SHP77 treated with DMSO at 0.1 percent for 48 hours (cell line): Measurements from ENCODE around the gene EIF3B.
"Not testable (repeated sequence)": the region's sequence is repeated elsewhere in the genome, so short reads cannot be mapped to it uniquely, and the experiment has no call there.

Experiments
- DNase-seq: peaks from one replicate; lab custom pipeline; 2025; lab: John Stamatoyannopoulos, UW

EIF3B gene

DNA sequence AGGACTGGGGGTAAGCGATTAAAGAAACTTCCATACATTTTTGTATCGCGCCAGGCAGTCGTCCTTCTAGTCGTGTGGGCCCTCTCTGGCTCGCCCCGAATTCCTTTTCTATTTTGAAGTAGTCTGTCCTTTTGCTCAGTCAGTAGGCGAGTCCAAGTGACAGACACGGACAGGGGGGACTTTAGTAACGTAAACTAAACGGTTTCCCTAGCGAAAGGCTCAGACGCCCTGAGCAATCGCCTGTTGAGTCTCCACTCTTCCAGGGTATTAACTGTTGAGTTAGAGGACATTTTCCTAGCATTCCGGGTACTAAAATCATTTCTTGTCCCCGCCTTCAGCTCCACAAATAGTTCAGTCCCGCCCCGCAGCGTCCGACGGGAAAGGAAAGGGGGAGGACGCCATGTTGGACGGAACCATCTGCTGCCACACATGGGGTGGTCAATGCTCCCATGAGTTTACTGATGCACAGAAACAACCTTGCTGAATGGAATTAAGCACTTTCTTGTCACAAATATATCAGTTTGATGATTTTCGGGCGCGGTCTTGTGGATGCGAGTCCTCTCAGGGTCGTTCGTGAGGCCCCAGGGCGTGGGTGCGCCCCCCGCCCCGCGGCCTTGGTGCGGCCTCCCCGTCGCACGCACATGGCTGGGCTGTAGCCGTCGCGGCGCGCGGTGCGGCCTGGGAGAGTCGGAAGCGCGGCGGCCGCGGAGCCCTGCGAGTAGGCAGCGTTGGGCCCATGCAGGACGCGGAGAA is at the start of gene EIF3B:
TSS of gene EIF3B (plus strand) at position 642 of the 753 bp plus-strand sequence. CDS start at position 737, 95 bp downstream.
- peak; percentile 99 for DNase-seq

DNA sequence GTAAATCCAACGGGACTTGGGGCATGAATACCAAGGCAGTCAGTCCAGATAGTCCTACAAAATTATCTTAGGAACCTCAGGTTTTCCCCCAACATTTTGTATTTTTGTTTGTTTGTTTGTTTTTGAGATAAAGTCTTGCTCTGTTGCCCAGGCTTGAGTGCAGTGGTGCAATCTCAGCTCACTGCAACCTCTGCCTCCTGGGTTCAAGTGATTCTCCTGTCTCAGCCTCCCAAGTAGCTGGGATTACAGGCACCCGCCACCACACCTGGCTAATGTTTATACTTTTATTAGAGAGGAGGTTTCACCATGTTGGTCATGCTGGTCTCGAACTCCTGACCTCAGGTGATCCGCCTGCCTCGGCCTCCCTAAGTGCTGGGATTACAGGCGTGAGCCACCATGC is 49.4 kb upstream of the EIF3B start:
- DNase-seq: not testable (repeated sequence)

GRCh38 chr7:2306688-2307087 is 47.9 kb upstream of the EIF3B start:
- DNase-seq: no peak

- DNase-seq: no peak
Measured at GRCh38 chr7:2307690-2308107, 46.9 kb upstream of the EIF3B start.

DNA sequence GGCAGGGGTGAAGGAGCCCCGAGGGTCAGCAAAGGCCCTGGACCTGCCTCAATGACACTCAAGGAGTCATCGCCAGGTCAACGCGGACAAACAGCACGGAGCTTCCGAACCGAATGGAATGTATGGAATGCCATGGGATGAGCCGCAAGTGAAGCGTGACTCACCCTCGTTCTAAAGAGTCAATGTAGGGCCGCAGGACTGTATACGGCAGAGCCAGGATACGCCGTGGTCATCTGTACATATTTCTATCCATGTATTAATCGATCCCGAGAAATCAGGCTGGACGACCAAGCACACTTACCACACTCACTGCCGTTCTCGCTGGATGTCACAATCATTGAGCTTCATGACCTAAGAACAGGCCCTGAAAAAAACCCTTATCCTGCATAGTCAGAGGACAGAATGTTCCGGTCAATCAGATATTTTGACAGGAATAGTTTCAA is 44.7 kb upstream of the EIF3B start:
- DNase-seq: no peak

- no peak for DNase-seq
Measured at GRCh38 chr7:2312267-2312929, 42.2 kb upstream of the EIF3B start.

DNA sequence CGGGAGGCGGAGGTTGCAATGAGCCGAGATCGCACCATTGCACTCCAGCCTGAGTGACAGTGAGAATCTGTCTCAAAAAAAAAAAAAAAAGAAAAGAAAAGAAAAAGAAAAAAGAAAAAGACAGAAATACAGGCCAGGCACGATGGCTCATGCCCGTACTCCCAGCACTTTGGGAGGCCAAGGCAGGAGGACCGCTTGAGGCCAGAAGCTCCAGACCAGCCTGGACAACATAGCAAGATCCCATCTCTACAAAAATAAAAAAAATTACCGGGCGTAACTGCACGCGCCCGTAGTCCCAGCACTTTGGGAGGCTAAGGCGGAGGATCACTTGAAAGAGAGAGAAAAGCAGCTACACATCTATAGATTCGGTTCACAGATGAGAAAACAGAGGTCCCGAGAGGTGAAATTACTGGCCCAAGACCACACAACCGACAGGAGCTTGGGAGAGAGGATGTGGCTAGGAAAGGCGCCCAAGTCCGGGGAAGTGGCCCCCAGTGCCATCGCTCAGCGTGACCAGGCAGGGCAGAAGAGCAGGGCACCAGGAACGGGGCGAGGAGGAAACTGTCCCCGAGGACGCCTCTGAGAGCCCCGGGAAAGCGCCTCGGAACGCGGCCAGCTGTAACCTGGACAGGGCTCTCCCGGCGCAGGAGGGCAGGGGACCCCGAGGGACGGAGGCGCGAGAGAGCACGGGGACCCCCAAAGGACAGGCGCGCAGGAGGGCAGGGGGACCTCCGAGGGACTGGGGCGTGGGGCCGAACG is 41.0 kb upstream of the EIF3B start:
- DNase-seq: no peak

GRCh38 chr7:2314209-2314955 is 40.2 kb upstream of the EIF3B start, which contains the start of gene SNX8:
SNX8 (minus strand) TSS chr7:2314441; CDS start chr7:2314421, 20 bp downstream.
- DNase-seq: peak; percentile 92

DNA sequence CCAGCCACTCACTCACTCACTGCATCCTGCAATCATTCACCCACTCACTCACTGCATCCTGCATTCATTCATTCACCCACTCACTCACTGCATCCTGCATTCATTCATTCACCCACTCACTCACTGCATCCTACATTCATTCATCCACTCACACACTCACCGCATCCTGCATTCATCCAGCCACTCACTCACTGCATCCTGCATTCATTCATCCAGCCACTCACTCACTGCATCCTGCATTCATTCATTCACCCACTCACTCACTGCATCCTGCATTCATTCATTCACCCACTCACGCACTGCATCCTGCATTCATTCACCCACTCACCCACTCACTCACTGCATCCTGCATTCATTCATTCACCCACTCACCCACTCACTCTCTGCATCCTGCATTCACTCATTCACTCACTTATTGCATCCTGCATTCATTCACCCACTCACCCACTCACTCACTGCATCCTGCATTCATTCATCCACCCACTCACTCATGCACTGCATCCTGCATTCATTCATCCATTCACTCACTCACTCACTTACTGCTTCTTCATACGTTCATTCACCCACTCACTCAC is 39.6 kb upstream of the EIF3B start:
- not testable (repeated sequence) for DNase-seq

DNA sequence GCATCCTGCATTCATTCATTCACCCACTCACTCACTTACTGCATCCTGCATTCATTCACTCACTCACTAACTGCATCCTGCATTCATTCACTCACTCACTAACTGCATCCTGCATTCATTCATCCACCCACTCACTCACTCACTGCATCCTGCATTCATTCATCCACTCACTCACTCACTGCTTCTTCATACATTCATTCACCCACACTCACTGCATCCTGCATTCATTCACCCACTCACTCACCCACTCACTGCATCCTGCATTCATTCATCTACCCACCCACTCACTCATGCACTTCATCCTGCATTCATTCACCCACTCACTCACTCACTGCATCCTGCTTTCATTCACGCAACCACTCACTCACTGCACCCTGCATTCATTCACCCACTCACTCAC is 38.8 kb upstream of the EIF3B start:
- no peak for DNase-seq

DNA sequence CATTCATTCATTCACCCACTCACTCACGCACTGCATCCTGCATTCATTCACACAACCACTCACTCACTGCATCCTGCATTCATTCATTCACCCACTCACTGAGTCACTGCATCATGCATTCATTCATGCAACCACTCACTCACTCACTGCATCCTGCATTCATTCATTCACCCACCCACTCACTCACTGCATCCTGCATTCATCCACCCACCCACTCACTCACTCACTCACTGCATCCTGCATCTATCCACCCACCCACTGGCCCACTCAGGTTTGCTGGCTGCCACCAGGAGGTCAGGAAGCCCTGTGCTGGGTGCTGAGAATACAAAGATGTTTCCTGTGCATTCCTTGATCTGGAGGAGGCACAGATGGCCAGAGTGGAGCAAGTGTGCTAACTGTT is 38.0 kb upstream of the EIF3B start:
- DNase-seq: no peak

DNA sequence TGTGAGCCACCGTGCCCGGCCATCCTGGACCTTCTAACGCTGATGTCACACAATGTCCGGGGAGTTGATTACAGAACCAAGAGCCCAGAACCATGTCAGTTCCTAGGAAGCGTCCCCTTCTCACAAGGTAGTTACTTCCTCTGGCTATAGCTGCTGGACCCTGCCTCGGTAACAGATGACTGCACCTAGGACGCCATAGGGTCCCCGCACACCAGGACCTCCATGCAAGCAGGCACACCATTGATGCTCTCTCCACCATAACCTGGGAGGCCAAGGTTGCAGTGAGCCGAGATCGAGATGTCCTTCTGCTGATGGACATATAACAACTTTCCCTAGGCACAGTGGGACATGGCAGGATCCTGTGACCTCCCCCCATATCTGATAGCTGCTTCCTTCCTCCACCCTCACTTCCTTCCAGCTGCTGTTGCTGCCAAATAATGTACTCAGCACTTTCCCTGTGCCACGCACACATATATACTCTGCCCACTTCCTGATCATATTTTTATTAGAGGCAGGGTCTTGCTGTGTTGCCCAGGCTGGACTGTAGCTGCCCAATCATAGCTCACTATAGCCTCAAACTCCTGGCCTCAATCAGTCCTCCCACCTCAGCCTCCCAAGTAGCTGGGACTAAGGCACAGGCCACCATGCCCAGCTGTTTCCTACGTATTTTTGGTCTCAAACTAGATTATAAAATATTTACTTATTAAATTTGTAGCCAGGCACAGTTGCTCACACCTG is 36.9 kb upstream of the EIF3B start:
- DNase-seq: no peak

DNA sequence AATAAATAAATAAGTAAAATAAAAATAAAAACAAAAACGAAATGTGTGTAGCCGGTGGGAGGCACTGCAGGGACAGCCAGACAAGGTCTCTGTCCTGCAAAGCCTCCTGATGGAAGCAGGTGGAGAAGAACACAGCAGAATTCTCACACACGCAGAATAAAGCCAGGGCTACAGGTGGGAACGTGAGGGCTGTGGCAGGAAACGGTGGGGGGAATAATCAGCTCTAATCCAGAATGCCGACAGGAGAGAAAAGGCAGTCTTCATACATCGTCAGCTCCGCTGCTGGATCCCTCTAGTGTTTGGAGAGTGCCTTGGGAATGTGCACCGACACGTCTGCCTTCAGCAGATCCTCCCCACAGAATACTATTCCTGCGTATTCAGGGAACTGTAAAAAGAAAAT is 33.6 kb upstream of the EIF3B start:
- DNase-seq: no peak

- DNase-seq: no peak
Measured at GRCh38 chr7:2325162-2325561, 29.5 kb upstream of the EIF3B start.

DNA sequence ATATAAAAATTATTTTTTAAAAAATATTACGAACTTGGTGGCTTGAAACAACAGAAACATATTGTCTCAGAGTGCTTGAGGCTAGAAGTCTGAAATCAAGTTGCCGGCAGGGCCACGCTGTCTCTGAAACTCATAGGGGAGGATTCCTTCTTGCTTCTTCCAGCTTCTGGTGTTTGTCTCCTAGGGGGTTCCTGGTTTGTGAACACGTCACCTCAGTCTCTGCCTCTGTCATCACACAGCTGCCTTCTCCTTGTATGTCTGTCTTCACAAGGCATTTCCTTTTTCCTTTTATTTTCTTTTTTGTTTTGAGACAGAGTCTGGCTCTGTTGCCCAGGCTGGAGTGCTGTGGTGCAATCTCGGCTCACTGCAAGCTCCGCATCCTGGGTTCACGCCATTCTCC is 27.7 kb upstream of the EIF3B start:
- no peak for DNase-seq

GRCh38 chr7:2330493-2330892 is 24.1 kb upstream of the EIF3B start:
- no peak for DNase-seq

GRCh38 chr7:2331707-2332106 is 22.9 kb upstream of the EIF3B start:
- no peak for DNase-seq

GRCh38 chr7:2332606-2333231 is 21.9 kb upstream of the EIF3B start:
- not testable (repeated sequence) for DNase-seq

GRCh38 chr7:2336626-2337299 is 17.9 kb upstream of the EIF3B start:
- no peak for DNase-seq
